Lower lobe of right lung (tissue), 2 donors: ENCODE measurements around the gene BCAM. TPM values are rescaled to one million over a fixed set of nuclear protein-coding genes. Genes with fewer than 3 reads are reported as not detected.

Experiments used
- ATAC-seq, 2 donors: fragments of 200-7000 bp; cut with Tn5 transposase; one replicate each; pipeline ENCODE4 v1.9.1; 2020 to 2022; ENCODE audit warnings: mild to moderate bottlenecking in 2 of 2, moderate library complexity in 2 of 2
- DNase-seq: peaks from one replicate; pipeline ENCODE4 v3.0.0-alpha.2; 2020
- H3K27ac ChIP-seq: fragments of 200-600 bp; one replicate; pipeline ENCODE4 v1.8.0; 2022
- H3K27me3 ChIP-seq: fragments of 200-600 bp; one replicate; pipeline ENCODE4 v1.8.0; 2022; ENCODE audit warnings: low read depth
- H3K36me3 ChIP-seq: fragments of 200-600 bp; one replicate; pipeline ENCODE4 v1.8.0; 2022; ENCODE audit warnings: mild to moderate bottlenecking
- H3K4me1 ChIP-seq: fragments of 200-600 bp; one replicate; pipeline ENCODE4 v1.8.0; 2022
- H3K4me3 ChIP-seq: fragments of 200-600 bp; one replicate; pipeline ENCODE4 v1.8.0; 2022; ENCODE audit warnings: mild to moderate bottlenecking
- H3K9me3 ChIP-seq: fragments of 200-600 bp; one replicate; pipeline ENCODE4 v1.8.0; 2022
- intact Hi-C: fragments of 100-400 bp; cut with DNase I; formaldehyde crosslinking; loops from one replicate; pipeline ENCODE4 v1.11.0; 2022
- total RNA-seq: library from RNA; stranded (reverse); fragmentation: NEBNext Ultra II Directional; extraction: Animal tissue kit (Norgen Biotek cat#: 25700); gene quantifications from one replicate; pipeline ENCODE4 v1.2.1, GENCODE V29; 2021
- TF ChIP-seq, protein P1 (sequence below): fragments of 200-600 bp; IDR thresholded peaks from one replicate; pipeline ENCODE4 v1.8.0; 2022; ENCODE audit warnings: antibody characterized with exemption, mild to moderate bottlenecking
- donor health status: DM: no; HTN: yes; CAD: no; lungs with severe emphysema.

BCAM gene
- total RNA-seq, 1 donor from 2014 or later: 205 TPM

DNA sequence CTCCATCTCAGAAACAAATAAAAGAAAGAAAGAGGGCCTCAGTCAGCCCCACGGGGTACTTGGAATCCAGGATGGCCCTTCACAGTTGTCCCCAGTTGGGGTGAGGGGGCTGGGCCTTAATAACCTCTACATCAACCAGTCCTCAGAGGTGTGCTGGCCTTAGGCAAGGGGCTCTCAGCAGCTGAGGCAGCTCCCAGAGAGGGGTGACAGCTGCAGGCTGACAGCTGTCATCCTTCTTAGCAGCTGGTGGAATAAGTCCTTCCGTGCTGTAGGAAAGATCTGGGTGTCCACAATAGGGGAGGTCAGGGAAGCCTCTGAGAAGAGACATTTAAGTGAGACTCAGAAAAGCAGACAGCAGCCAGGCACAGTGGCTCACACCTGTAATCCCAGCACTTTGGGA is 7.4 kb downstream of the BCAM start:
- H3K9me3 ChIP-seq: no peaks in the 10 kb centered on the region
- H3K36me3 ChIP-seq: peaks cover 53% of the 10 kb centered on the region
- intact Hi-C loops: no loop called here
- ATAC-seq (no peak), DNase-seq (no peak)
- H3K4me3 ChIP-seq: no peak overlapping the region
- H3K27ac ChIP-seq: no peak overlapping the region
- no peaks in the 10 kb centered on the region for H3K27me3 ChIP-seq
- TF ChIP-seq, protein P1, sequence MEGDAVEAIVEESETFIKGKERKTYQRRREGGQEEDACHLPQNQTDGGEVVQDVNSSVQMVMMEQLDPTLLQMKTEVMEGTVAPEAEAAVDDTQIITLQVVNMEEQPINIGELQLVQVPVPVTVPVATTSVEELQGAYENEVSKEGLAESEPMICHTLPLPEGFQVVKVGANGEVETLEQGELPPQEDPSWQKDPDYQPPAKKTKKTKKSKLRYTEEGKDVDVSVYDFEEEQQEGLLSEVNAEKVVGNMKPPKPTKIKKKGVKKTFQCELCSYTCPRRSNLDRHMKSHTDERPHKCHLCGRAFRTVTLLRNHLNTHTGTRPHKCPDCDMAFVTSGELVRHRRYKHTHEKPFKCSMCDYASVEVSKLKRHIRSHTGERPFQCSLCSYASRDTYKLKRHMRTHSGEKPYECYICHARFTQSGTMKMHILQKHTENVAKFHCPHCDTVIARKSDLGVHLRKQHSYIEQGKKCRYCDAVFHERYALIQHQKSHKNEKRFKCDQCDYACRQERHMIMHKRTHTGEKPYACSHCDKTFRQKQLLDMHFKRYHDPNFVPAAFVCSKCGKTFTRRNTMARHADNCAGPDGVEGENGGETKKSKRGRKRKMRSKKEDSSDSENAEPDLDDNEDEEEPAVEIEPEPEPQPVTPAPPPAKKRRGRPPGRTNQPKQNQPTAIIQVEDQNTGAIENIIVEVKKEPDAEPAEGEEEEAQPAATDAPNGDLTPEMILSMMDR: no peak
- H3K4me1 ChIP-seq: no peaks in the 10 kb centered on the region

DNA sequence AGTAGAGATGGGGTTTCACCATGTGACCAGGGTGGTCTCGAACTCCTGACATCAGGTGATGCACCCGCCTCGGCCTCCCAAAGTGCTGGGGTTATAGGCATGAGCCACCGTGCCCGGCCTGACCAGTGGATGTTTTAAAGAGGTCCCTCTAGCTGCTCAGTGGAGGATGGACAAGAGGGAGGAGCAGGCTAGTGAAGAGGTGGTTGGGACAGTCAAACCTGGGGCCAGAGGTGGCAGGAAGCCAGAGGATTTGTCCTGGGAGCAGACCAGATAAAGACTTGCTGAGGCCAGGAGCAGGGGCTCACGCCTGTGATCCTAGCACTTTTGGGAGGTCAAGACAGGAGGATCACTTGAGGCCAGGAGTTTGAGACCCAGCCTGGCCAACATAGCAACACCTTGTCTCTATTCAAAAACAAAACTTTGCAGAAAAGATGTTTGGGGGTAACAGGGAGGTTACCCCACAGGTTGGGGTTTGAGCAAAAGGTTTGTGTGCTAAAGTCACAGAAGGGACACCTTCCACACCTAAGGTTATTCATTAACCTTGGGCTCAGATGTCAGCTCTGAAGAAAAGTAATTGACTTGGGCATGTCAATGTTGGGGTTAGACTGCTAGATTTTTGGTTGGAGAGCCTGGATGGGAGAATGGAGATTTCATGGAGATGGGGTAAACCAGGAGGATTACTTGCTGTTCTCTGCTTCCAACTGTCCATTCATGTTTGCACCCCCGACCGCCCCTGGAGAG is 9.0 kb downstream of the BCAM start:
- H3K27ac ChIP-seq: no peak overlapping the region
- no peaks in the 10 kb centered on the region for H3K27me3 ChIP-seq
- H3K9me3 ChIP-seq: no peaks in the 10 kb centered on the region
- intact Hi-C loops: no loop called here
- ATAC-seq: no peak
- no peak overlapping the region for H3K4me3 ChIP-seq
- TF ChIP-seq, protein P1: no peak
- H3K4me1 ChIP-seq: peaks cover 2% of the 10 kb centered on the region
- peaks cover 42% of the 10 kb centered on the region for H3K36me3 ChIP-seq
- DNase-seq: no peak

DNA sequence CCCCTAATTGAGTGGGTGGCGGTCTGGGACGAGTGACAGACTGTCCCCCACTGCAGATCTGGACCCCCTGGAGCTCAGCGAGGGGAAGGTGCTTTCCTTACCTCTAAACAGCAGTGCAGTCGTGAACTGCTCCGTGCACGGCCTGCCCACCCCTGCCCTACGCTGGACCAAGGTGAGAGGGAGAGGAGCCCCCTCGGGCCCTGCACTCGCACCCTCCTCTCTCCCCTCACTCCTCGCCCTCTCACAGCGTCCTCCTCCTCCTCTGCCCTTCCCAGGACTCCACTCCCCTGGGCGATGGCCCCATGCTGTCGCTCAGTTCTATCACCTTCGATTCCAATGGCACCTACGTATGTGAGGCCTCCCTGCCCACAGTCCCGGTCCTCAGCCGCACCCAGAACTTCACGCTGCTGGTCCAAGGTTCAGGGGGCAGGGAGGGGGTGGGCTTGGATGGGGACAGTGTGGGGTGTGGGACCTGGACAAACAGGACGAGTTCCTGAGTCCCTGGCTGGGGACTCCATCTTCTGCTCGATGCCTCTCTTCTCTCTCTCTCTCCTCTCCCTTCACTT is 9.6 kb downstream of the BCAM start:
- DNase-seq: no peak
- Histone ChIP-seq H3K4me3 (no peak overlapping the region), H3K36me3 (peaks cover 35% of the 10 kb centered on the region), H3K4me1 (peaks cover 8% of the 10 kb centered on the region), H3K9me3 (no peaks in the 10 kb centered on the region), H3K27me3 (no peaks in the 10 kb centered on the region), H3K27ac (no peak overlapping the region)
- TF ChIP-seq, protein P1: no peak
- no peak for ATAC-seq
- intact Hi-C loops: no loop called here

DNA sequence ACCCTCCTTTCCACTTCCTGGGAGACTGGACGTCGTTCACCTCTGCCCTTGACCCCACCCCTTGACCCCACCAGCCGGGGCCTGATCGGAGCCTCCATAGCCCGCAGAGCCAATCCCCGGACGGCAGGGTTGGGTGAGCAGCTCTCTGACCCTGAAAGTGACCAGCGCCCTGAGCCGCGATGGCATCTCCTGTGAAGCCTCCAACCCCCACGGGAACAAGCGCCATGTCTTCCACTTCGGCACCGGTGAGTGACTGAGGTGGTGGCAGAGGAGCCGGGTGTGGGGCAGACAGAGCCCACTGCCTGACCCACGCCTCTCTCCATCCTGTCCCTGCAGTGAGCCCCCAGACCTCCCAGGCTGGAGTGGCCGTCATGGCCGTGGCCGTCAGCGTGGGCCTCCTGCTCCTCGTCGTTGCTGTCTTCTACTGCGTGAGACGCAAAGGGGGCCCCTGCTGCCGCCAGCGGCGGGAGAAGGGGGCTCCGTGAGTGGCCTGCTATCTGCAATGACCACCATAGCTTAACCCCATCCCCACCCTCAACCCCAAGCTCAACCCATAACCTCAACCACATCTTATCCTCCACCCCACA is 10.4 kb downstream of the BCAM start:
- H3K36me3 ChIP-seq: peaks cover 27% of the 10 kb centered on the region
- no peaks in the 10 kb centered on the region for H3K9me3 ChIP-seq
- H3K4me3 ChIP-seq: no peak overlapping the region
- H3K4me1 ChIP-seq: peaks cover 8% of the 10 kb centered on the region
- DNase-seq (no peak), ATAC-seq (no peak)
- intact Hi-C loops: no loop called here
- TF ChIP-seq, protein P1: no peak
- no peak overlapping the region for H3K27ac ChIP-seq
- no peaks in the 10 kb centered on the region for H3K27me3 ChIP-seq

DNA sequence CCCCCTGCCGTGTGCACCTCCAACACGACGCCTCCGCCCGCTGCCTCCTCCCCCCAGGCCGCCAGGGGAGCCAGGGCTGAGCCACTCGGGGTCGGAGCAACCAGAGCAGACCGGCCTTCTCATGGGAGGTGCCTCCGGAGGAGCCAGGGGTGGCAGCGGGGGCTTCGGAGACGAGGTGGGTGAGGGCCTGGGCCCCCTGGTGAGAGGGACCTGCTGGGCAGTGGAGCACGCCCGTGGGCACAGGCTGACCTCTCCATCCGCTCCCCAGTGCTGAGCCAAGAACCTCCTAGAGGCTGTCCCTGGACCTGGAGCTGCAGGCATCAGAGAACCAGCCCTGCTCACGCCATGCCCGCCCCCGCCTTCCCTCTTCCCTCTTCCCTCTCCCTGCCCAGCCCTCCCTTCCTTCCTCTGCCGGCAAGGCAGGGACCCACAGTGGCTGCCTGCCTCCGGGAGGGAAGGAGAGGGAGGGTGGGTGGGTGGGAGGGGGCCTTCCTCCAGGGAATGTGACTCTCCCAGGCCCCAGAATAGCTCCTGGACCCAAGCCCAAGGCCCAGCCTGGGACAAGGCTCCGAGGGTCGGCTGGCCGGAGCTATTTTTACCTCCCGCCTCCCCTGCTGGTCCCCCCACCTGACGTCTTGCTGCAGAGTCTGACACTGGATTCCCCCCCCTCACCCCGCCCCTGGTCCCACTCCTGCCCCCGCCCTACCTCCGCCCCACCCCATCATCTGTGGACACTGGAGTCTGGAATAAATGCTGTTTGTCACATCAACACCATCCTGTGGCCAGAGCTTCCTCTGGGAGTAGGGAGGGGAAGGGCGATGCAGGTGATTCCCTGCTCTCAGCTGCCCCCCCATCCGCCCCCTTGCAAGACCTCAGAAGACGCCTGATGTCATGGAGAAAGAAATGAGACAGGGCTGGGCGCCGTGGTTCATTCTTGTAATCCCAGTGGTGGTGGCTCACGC is 12.0 kb downstream of the BCAM start:
- no peak for DNase-seq
- H3K4me3 ChIP-seq: no peak overlapping the region
- intact Hi-C loops: no loop called here
- H3K4me1 ChIP-seq: peaks cover 8% of the 10 kb centered on the region
- peaks cover 12% of the 10 kb centered on the region for H3K36me3 ChIP-seq
- no peaks in the 10 kb centered on the region for H3K27me3 ChIP-seq
- H3K27ac ChIP-seq: peak overlapping the region; percentile 60
- TF ChIP-seq, protein P1: no peak
- H3K9me3 ChIP-seq: no peaks in the 10 kb centered on the region
- ATAC-seq: peak; percentile 51 to 57
